Left lung (tissue), 10 donors: ENCODE data around the gene TMEM43. TPM values are rescaled to one million over a fixed set of nuclear protein-coding genes. Genes with fewer than 3 reads are reported as not detected.

Source experiments
- ATAC-seq: fragments of 200-7000 bp; cut with Tn5 transposase; one replicate; pipeline ENCODE4 v1.9.1; 2020; ENCODE audit warnings: moderate library complexity
- DNase-seq, 4 donors: peaks; one replicate each; pipeline ENCODE4 v3.0.0-alpha.2; 2013 to 2020
- H3K27ac ChIP-seq, 2 donors: fragments of 200-600 bp; sonication (generic) in 1 of 2; one replicate each; pipeline versions ENCODE4 v1.5.0 to v1.8.0; 2020 to 2021
- H3K27me3 ChIP-seq, 2 donors: fragments of 200-600 bp; sonication (generic) in 1 of 2; one replicate each; pipeline versions ENCODE4 v1.5.0 to v1.8.0; 2020 to 2021
- H3K36me3 ChIP-seq, 2 donors: fragments of 200-600 bp; sonication (generic) in 1 of 2; one replicate each; pipeline versions ENCODE4 v1.5.0 to v1.8.0; 2020 to 2021
- H3K4me1 ChIP-seq, 2 donors: fragments of 200-600 bp; one replicate each; pipeline ENCODE4 v1.8.0; 2021
- H3K4me3 ChIP-seq, 2 donors: fragments of 200-600 bp; sonication (generic) in 1 of 2; one replicate each; pipeline versions ENCODE4 v1.5.0 to v1.8.0; 2020 to 2021; ENCODE audit warnings: mild to moderate bottlenecking in 1 of 2
- H3K9me3 ChIP-seq, 2 donors: fragments of 200-600 bp; sonication (generic) in 1 of 2; one replicate each; pipeline versions ENCODE4 v1.5.0 to v1.8.0; 2020 to 2021
- CTCF ChIP-seq, 2 donors: fragments of 200-600 bp; sonication (generic) in 1 of 2; IDR thresholded peaks; one replicate each; pipeline versions ENCODE4 v1.5.0 to v1.8.0; 2021; ENCODE audit warnings: antibody characterized with exemption in 2 of 2
- intact Hi-C, 2 donors: fragments of 100-400 bp; cut with DNase I; formaldehyde crosslinking; loops; one replicate each; pipeline versions ENCODE4 v1.11.2 to v1.14.2; 2022
- polyA plus RNA-seq, 6 donors: library from polyadenylated mRNA; unstranded; fragments of 120-200 nt; gene quantifications; one replicate each; pipeline ENCODE4 v1.2.1, GENCODE V29; 2013; ENCODE audit not compliant: insufficient read length in 6 of 6
- total RNA-seq, 2 donors: library from RNA; stranded (reverse); fragmentation: NEBNext Ultra II Directional; extraction: Animal tissue kit (Norgen Biotek cat#: 25700); gene quantifications; one replicate each; pipeline ENCODE4 v1.2.1, GENCODE V29; 2021
- donor health status: DM: no; HTN: yes; CAD: no.
- donor health status: DM: no; HTN: no; CAD: no.

TMEM43 gene
- total and polyA plus RNA-seq, 8 donors, result 62.2 to 104 (median 64.3) TPM

GRCh38 chr3:14145236-14145635, 20.4 kb downstream of the TMEM43 start:
- no peak for TF ChIP-seq CTCF (IDR thresholded peaks at IDR 0.05)
- peaks cover 0 to 64% of the 10 kb centered on the region in 2 donors for H3K36me3 ChIP-seq
- intact Hi-C loops, result loop anchor here in 1 of 2 donors (2.0 kb wide), 1 partner anchor 34 kb away; the partner anchor contains the start of genes LSM3 and XPC
- no peaks in the 10 kb centered on the region for H3K9me3 ChIP-seq
- DNase-seq, result peak in 1 of 4 donors; percentile 36
- peak overlapping the region in 1 of 2 donors; percentile 21 for H3K4me3 ChIP-seq
- peaks cover 25 to 41% of the 10 kb centered on the region in 2 donors for H3K4me1 ChIP-seq
- H3K27me3 ChIP-seq, result no peaks in the 10 kb centered on the region
- ATAC-seq, result peak; percentile 6
- peak overlapping the region; percentile 92 to 99 for H3K27ac ChIP-seq

- Histone ChIP-seq H3K4me1 (peaks cover 25 to 41% of the 10 kb centered on the region in 2 donors), H3K27ac (peak overlapping the region; percentile 92 to 99), H3K27me3 (no peaks in the 10 kb centered on the region), H3K9me3 (no peaks in the 10 kb centered on the region), H3K36me3 (peaks cover 0 to 61% of the 10 kb centered on the region in 2 donors), H3K4me3 (no peak overlapping the region)
- ATAC-seq (no peak), DNase-seq (peak in 1 of 4 donors; percentile 38)
- intact Hi-C loops, result loop anchor here in 1 of 2 donors (2.0 kb wide), 1 partner anchor 33 kb away; the partner anchor contains the start of genes LSM3 and XPC
- TF ChIP-seq CTCF (IDR thresholded peaks at IDR 0.05), result no peak
These were observed 21.0 kb downstream of the TMEM43 start for GRCh38 chr3:14145670-14146380.

- ATAC-seq, result no peak
- H3K4me1 ChIP-seq, result peaks cover 25 to 41% of the 10 kb centered on the region in 2 donors
- H3K36me3 ChIP-seq, result peaks cover 0 to 61% of the 10 kb centered on the region in 2 donors
- H3K9me3 ChIP-seq, result no peaks in the 10 kb centered on the region
- H3K27ac ChIP-seq, result peak overlapping the region; percentile 92 to 99
- no peaks in the 10 kb centered on the region for H3K27me3 ChIP-seq
- intact Hi-C loops, result no loop called here
- no peak for TF ChIP-seq CTCF (IDR thresholded peaks at IDR 0.05)
- H3K4me3 ChIP-seq, result no peak overlapping the region
- peak in 2 of 4 donors; percentile 28 to 31 for DNase-seq
These were observed 21.7 kb downstream of the TMEM43 start for GRCh38 chr3:14146381-14147065.

GRCh38 chr3:14147066-14147435, 22.2 kb downstream of the TMEM43 start:
- H3K9me3 ChIP-seq, result no peaks in the 10 kb centered on the region
- H3K27me3 ChIP-seq, result no peaks in the 10 kb centered on the region
- intact Hi-C loops, result no loop called here
- no peak overlapping the region for H3K4me3 ChIP-seq
- H3K4me1 ChIP-seq, result peaks cover 25 to 41% of the 10 kb centered on the region in 2 donors
- no peak for TF ChIP-seq CTCF (IDR thresholded peaks at IDR 0.05)
- no peak for ATAC-seq
- H3K36me3 ChIP-seq, result peaks cover 0 to 61% of the 10 kb centered on the region in 2 donors
- H3K27ac ChIP-seq, result peak overlapping the region in 1 of 2 donors; percentile 99
- no peak for DNase-seq

- DNase-seq (no peak), ATAC-seq (no peak)
- H3K4me3 ChIP-seq, result no peak overlapping the region
- peak overlapping the region in 1 of 2 donors; percentile 99 for H3K27ac ChIP-seq
- no peaks in the 10 kb centered on the region for H3K9me3 ChIP-seq
- intact Hi-C loops, result no loop called here
- TF ChIP-seq CTCF (IDR thresholded peaks at IDR 0.05), result no peak
- H3K36me3 ChIP-seq, result peaks cover 0 to 60% of the 10 kb centered on the region in 2 donors
- H3K4me1 ChIP-seq, result peaks cover 25 to 37% of the 10 kb centered on the region in 2 donors
- H3K27me3 ChIP-seq, result no peaks in the 10 kb centered on the region
These were observed 22.8 kb downstream of the TMEM43 start for GRCh38 chr3:14147617-14148016.
